Parathyroid adenoma (tissue), 2 donors: ENCODE measurements around the gene TTBK1.

Experiments used
- H2AFZ ChIP-seq: fragments of 300-600 bp; sonication (generic); one replicate; pipeline ENCODE4 v1.7.0; 2017; ENCODE audit warnings: antibody characterized with exemption, mild to moderate bottlenecking
- H3K27ac ChIP-seq: fragments of 300-600 bp; sonication (generic); one replicate; pipeline ENCODE4 v1.7.0; 2017
- H3K27me3 ChIP-seq: fragments of 300-600 bp; sonication (generic); one replicate; pipeline ENCODE4 v1.7.0; 2017; ENCODE audit warnings: low read length; ENCODE audit not compliant: control insufficient read depth, insufficient read depth
- H3K36me3 ChIP-seq: fragments of 300-600 bp; sonication (generic); one replicate; pipeline ENCODE4 v1.7.0; 2017; ENCODE audit warnings: low read length; ENCODE audit not compliant: control insufficient read depth, insufficient read depth
- H3K4me1 ChIP-seq: fragments of 300-600 bp; sonication (generic); one replicate; pipeline ENCODE4 v1.7.0; 2017; ENCODE audit warnings: control low read depth
- H3K4me2 ChIP-seq: fragments of 300-600 bp; sonication (generic); one replicate; pipeline ENCODE4 v1.7.0; 2017; ENCODE audit warnings: low read length
- H3K4me3 ChIP-seq: fragments of 300-600 bp; sonication (generic); one replicate; pipeline ENCODE4 v1.7.0; 2017; ENCODE audit warnings: low read depth, low read length
- H3K79me2 ChIP-seq: fragments of 300-600 bp; sonication (generic); one replicate; pipeline ENCODE4 v1.7.0; 2017; ENCODE audit warnings: control low read depth
- H3K9ac ChIP-seq: fragments of 300-600 bp; sonication (generic); one replicate; pipeline ENCODE4 v1.7.0; 2017; ENCODE audit warnings: mild to moderate bottlenecking
- H3K9me3 ChIP-seq: fragments of 300-600 bp; sonication (generic); one replicate; pipeline ENCODE4 v1.7.0; 2017; ENCODE audit warnings: low read length; ENCODE audit not compliant: control insufficient read depth
- TF ChIP-seq, protein P1 (sequence below): fragments of 300-600 bp; sonication (generic); IDR thresholded peaks from one replicate; pipeline ENCODE4 v1.7.0; 2017; ENCODE audit warnings: antibody characterized with exemption, mild to moderate bottlenecking
- donor health status: primary hyperparathyroidism.

Gene TTBK1

DNA sequence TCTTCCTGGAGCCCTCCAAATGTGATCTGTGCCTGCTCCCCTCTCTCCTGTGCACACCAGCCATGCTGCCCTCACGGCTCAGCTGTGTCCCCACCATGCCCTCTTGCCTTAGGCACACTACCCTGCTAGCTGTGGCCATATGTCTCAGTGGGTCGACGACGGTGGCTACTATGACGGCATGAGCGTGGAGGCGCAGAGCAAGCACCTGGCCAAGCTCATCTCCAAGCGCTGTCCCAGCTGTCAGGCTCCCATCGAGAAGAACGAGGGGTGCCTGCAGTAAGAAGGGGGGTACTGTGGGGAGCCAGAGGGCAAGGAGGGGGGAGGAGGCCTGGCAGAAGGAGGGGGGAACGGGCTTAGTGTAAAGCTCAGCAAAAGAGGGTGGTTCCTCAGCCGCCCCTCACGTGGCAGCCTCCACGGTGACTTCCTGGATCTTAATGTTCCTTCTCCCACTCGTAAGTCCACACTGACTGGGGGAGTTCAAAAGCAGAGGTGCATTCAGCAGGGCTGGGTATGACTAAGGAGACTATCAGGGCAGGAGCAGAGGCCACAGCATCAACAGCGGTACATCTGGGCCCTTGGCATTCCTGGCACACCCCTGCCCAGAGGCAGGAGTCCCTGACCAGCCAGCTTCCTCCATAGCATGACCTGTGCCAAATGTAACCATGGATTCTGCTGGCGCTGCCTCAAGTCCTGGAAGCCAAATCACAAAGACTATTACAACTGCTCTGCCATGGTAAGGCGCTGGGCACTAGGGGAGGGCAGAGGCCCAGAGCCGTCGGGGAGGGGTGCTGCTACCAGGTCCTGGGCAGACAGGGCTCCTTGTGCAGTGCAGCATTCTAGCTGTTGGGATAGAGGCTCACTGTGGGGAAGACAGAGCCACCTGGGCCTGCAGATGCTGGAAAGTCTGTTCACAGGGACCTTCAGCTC lies 22.0 kb upstream of the TTBK1 start:
- Histone ChIP-seq H3K27ac (no peak overlapping the region), H3K79me2 (no peaks in the 10 kb centered on the region), H2AFZ (no peak overlapping the region), H3K4me3 (no peak overlapping the region), H3K36me3 (no peaks in the 10 kb centered on the region), H3K4me1 (no peaks in the 10 kb centered on the region), H3K4me2 (no peak overlapping the region), H3K27me3 (no peaks in the 10 kb centered on the region), H3K9ac (no peak overlapping the region), H3K9me3 (no peaks in the 10 kb centered on the region)
- TF ChIP-seq, protein P1, sequence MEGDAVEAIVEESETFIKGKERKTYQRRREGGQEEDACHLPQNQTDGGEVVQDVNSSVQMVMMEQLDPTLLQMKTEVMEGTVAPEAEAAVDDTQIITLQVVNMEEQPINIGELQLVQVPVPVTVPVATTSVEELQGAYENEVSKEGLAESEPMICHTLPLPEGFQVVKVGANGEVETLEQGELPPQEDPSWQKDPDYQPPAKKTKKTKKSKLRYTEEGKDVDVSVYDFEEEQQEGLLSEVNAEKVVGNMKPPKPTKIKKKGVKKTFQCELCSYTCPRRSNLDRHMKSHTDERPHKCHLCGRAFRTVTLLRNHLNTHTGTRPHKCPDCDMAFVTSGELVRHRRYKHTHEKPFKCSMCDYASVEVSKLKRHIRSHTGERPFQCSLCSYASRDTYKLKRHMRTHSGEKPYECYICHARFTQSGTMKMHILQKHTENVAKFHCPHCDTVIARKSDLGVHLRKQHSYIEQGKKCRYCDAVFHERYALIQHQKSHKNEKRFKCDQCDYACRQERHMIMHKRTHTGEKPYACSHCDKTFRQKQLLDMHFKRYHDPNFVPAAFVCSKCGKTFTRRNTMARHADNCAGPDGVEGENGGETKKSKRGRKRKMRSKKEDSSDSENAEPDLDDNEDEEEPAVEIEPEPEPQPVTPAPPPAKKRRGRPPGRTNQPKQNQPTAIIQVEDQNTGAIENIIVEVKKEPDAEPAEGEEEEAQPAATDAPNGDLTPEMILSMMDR: no peak

GRCh38 chr6:43222418-43223059 lies 20.7 kb upstream of the TTBK1 start:
- Histone ChIP-seq H3K9ac (no peak overlapping the region), H3K79me2 (no peaks in the 10 kb centered on the region), H3K4me3 (no peak overlapping the region), H3K27ac (no peak overlapping the region), H3K36me3 (no peaks in the 10 kb centered on the region), H3K4me1 (no peaks in the 10 kb centered on the region), H3K27me3 (no peaks in the 10 kb centered on the region), H3K9me3 (no peaks in the 10 kb centered on the region), H3K4me2 (no peak overlapping the region), H2AFZ (no peak overlapping the region)
- TF ChIP-seq, protein P1: no peak

DNA sequence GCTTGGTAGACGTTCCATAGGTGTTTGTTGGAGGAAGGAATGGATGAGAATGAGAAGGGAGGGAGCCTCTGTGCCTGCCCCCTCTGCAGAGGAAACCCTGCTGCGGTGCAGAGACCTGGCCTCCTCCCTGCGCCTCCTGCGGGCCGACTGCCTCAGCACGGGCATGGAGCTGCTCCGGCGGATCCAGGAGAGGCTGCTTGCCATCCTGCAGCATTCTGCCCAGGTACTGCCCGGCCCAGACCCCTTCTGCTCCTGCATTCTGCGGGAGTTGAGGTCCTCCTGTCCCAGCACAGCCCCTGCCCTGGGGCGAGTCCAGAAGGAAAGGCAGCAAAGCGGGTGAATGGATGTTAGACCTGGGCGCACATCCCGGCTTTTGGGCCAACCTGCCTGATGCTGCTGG lies 20.1 kb upstream of the TTBK1 start:
- TF ChIP-seq, protein P1: no peak
- H3K4me1 ChIP-seq: no peaks in the 10 kb centered on the region
- no peaks in the 10 kb centered on the region for H3K36me3 ChIP-seq
- H3K4me3 ChIP-seq: no peak overlapping the region
- H2AFZ ChIP-seq: no peak overlapping the region
- H3K27me3 ChIP-seq: no peaks in the 10 kb centered on the region
- H3K4me2 ChIP-seq: no peak overlapping the region
- H3K9me3 ChIP-seq: no peaks in the 10 kb centered on the region
- no peaks in the 10 kb centered on the region for H3K79me2 ChIP-seq
- H3K9ac ChIP-seq: no peak overlapping the region
- no peak overlapping the region for H3K27ac ChIP-seq

GRCh38 chr6:43226192-43226851 lies 17.0 kb upstream of the TTBK1 start:
- Histone ChIP-seq H3K36me3 (no peaks in the 10 kb centered on the region), H3K4me3 (no peak overlapping the region), H3K79me2 (no peaks in the 10 kb centered on the region), H3K27me3 (no peaks in the 10 kb centered on the region), H3K27ac (no peak overlapping the region), H2AFZ (no peak overlapping the region), H3K9me3 (no peaks in the 10 kb centered on the region), H3K9ac (no peak overlapping the region), H3K4me1 (no peaks in the 10 kb centered on the region), H3K4me2 (no peak overlapping the region)
- TF ChIP-seq, protein P1: no peak
